GM19328 (cell line): ENCODE data around the gene CHST3.
"Not testable (repeated sequence)": the region's sequence is repeated elsewhere in the genome, so short reads cannot be mapped to it uniquely, and the experiment has no call there.

Experiments
- ATAC-seq: cut with Tn5 transposase; IDR thresholded peaks from one replicate; pipeline ENCODE4 v1.9.1; 2021; ENCODE audit warnings: mild to moderate bottlenecking, moderate library complexity; ENCODE audit not compliant: unreplicated experiment

The CHST3 gene

DNA sequence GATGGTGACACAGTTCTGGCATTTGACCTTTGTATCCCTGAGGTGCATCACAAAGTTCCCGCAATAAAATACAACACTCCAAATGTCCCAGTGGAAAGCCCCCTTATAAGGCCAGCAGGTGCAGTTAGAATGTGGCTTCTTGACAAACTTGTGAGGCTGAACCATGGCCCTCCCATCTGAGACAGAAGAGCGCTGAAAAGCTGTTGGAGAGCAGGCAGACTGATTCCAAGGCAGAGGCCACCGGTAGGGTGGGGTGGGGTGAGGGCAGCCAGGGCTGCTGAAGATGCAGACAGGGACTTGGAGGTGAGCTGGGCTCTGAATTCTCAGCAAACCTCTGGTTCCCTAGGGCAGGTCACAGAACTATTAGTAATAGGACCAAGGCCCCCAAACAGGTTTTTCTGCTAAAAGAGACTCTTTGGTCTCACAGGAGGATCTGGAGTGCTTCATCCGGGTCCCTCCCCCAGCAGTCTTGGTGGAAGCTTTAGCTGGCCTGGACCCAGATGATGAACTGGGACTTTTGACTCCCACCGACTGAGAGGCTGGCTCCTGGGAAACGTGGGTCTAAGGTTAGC is 15.6 kb upstream of the CHST3 start:
- no peak for ATAC-seq

DNA sequence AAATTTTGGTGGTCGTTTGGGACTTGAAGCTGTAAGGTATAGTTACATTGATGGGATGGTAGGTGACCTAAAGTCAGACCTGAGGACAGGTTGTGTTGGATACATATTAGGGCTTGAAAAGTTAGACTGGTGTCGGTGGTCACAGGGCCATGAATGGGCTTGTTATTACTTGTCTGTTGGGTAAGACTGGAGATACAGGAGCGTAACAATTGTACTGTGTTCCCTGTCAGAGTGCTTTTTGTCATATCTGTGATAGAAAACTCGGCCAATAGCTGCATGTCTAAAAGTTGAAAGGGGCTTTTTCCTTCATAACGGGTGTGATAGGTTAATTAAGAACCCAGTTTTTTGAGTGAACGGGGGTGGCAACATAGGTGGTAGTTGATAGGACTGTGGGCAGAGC is 13.5 kb upstream of the CHST3 start:
- ATAC-seq, result no peak

DNA sequence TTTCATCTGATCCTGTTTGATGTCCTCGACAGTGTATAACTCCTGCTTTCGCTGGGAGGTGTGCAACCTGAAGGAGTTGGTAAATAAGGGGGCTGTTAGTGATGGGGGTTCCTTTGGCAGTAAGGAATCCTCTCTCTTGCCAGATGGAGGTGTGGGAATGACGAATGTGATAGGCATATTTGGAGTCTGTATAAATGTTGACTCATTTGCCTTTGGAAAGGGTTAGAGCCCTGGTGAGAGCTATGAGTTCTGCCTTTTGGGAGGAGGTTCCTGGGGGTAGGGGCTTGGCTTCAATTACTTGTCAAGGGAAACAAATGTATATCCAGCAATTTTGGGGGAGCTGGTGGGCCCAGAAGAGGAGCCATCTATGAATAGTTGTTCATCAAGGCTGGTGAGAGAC is 11.4 kb upstream of the CHST3 start:
- ATAC-seq, result no peak

DNA sequence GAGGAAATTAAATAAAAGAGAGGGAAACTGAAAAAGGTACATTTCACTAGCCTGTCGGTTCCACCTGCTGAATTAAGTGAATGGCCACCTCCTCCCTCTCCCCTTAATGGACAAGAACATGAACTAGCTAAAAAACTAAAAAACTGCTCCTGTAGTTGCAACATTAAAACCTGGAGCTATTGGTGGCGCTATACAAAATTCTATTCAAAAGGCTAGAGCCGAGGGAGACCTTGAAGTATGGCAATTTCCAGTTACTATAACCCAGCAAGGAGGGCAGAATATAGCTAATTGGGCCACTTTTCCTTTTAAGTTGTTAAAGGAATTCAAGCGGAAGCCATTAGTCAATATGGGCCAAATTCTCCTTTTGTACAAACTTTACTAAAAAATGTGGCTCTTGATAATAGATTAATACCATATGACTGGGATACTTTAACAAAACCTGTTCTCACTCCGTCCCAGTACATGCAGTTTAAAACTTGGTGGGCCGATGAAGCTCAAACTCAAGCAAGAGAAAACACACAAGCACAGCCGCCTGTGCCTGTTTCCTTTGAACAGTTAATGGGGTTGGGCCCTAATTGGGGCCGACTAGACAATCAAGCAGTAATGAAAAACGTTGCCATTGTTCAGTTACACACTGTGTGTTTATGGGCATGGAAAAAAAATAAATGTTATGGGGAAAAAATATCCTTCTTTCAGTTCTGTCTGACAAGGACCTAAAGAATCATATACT is 6.5 kb upstream of the CHST3 start:
- no peak for ATAC-seq

DNA sequence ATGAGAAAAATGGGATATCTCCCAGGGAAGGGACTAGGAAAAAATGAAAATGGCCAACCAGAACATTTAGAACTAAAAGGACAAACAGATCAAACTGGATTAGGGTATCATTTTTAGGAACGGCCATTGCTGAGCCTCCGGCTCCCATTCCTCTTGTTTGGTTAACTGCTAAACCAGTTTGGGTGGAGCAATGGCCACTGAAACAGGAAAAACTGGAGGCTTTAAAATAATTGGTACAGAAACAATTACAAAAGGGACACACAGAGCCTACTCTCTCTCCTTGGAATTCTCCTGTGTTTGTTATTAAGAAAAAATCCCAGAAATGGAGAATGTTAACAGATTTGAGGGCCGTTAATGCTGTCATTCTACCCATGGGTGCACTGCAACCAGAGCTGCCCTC is 4.7 kb upstream of the CHST3 start:
- no peak for ATAC-seq

DNA sequence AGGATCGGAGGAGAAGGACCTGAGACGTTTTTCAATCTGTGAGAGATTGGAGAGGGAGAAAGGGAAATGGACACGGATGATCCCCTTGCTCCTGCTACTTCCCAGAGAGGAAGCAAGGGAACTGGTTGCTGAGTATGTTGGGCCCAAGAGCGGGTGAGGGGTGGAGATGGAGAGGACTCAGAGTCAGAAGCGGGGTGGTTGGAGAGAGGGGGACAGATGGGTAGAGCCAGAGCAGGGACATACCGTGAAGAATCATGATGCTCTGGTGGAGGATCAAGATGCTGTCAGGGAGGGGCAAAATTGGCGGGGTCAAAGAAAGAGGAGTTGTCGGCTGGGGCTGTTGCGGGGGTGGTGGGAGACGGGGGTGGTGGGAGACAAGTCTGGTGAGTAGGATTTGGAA is 2.4 kb upstream of the CHST3 start:
- ATAC-seq, result no peak

DNA sequence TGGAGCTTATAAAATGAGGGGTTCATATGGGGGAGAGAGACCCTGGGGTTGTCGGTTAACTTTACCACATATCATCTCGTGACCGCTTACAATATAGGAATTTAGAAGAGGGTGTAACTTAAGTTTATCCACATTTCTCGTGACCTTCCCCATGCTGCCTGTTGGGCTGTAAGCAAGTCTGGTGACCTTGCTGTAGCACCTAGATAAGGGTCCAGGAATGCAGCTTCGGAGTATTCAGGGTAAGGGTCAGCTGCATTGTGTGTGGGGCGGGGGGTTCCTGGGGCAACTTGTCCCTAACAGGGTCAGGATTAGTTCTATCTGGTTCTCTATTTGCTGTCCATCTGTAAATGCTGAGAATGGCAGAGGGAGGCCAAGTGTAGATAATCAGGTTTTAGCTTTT is 1.3 kb upstream of the CHST3 start:
- ATAC-seq, result no peak

DNA sequence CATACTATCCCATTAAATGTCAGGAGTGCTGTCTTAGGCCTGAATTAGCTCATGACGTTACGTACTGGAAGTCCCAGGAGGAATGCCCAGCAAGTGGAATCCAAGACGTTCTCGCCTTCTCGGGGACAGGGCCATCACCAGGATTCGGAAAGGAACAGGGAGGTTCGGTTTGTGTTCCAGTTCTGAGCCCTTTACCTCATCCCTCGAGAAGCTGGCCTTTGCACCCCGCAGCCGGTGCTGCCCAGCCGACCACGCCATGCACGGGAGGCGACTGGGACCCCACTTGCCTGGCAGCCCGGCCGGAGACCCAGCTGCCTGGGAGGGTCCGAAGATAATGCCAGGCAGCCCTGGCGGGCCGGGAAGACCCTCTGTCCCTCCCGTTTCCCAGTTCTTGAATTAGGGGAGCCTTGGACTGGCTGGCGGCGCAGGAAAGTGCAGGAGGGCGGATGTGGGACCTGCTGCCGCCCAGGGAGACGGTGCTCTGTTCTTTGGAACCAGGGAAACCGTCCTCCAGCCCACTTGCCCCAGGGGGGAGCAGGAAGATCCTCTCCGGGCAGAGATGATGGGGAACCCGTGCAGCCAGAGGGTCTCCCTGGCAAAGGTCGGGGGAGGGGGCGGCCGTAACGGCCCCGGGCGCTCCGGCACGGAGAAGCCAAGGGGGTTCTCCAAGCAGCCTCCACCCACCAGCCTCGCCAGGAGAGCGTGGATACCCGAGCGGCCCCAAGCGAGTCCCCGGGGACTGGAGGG is 671 bp upstream of the CHST3 start:
- no peak for ATAC-seq

DNA sequence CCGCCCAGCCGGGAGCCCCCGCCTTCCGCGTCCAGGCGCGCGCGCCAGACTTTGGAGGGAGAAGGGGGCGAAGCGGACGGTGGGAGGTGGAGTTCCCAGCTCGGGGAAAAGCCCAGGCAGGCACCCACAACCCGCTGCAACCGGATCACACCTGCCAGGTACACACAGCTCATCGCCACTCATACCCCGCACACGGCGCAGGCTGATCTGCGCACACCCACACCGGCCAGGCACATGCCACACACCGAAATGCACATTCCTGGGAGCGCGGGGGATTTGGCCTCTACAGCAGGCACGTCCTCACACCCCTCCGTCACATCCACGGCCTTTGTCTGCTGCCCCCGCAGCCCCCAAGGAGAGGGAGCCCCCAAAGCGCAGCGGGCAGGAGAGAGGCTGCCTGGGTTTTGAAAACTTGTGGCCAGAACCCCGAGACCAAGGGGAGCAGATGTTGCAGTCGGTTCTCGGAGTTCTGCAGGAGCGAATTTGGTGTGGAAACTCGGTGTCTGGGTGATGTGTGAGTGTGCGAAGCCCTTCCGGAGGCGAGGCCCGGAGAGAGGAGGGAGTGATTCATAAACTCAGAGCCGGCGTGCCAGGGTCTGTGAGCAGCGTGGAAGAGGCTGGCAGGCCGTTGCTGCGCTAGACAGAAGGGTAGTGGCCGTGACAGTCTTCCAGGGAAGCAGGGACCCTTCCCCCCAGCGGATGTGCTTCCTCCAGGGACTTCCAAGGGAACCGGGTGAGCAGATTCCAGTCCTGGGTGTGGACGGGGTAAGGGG is 734 bp downstream of the CHST3 start:
- ATAC-seq, result no peak

DNA sequence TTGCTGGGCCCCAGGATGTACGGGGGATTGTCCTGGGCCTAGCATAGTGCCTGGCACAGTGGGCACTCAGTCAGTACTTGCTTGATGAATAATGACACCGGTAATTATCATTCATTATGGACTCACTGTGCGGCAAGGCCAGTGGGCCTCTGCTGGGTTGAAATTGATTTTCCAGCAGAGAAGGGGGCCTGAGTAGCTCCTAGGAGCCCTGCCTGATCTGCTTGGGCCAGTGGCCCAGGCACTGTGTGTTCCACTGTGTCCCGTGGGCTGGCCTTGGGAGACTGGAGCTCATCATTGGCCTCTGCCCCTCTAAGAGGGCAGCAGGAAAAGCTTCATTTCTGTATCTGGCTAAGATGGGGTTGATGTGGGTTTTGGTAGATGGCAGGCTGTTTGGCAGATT is 1.4 kb downstream of the CHST3 start:
- ATAC-seq, result no peak

DNA sequence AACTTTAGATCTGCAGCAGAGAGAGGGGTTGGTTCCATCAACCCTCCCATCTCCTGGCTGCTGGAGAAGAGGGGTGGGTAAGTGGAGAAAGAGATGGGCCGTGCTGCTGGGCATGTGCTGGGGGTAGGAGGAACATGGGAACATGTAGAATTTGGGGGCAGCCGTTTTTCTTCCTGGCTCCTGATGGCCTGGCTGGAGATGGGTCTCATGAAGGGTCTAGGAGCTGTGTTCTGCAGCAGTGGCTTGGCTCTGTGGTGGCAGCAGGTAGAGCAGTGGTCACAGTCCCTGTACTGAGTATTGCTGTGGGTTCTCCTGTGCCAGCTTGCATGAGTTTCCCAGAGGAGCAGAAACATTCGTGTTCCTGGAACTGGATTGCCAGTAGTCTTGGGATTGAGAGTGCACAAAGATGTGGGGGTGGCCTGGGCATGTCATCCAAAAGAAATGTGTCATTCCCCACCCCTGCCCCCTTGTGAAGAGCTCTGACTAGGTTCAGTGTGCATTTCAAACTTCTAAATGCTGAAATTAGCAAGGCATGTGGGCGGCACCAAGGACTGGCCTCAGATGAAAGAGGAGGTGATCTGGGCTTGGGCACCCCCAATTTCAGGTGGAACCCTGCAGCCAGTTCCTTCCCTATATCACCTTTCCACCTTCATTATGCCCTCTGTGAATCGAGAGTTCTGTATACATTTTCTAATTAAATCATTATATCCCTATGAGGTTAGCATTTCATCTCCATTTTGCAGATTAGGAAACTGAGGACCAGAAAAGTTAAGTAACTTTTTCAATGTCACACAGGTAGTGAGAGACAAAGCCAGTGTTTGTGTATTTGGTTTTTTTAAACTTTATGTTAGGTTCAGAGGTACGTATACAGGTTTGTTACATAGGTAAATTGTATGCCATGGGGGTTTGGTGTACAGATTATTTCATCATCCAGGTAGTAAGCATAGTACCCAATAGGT is 2.1 kb downstream of the CHST3 start:
- ATAC-seq, result no peak

DNA sequence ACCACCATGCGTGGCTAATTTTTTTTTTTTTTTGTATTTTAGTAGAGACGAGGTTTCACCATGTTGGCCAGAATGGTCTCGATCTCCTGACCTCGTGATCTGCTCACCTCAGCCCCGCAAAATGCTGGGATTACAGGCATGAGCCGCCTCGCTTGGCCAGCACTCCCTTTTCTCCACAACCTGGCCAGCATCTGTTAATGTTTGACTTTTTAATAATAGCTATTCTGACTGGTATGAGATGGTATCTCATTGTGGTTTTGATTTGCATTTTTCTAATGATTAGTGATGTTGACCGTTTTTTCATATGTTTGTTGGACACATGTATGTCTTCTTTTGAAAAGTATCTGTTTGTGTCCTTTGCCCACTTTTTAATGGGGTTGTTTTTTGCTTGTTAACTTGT is 3.8 kb downstream of the CHST3 start:
- ATAC-seq, result not testable (repeated sequence)

DNA sequence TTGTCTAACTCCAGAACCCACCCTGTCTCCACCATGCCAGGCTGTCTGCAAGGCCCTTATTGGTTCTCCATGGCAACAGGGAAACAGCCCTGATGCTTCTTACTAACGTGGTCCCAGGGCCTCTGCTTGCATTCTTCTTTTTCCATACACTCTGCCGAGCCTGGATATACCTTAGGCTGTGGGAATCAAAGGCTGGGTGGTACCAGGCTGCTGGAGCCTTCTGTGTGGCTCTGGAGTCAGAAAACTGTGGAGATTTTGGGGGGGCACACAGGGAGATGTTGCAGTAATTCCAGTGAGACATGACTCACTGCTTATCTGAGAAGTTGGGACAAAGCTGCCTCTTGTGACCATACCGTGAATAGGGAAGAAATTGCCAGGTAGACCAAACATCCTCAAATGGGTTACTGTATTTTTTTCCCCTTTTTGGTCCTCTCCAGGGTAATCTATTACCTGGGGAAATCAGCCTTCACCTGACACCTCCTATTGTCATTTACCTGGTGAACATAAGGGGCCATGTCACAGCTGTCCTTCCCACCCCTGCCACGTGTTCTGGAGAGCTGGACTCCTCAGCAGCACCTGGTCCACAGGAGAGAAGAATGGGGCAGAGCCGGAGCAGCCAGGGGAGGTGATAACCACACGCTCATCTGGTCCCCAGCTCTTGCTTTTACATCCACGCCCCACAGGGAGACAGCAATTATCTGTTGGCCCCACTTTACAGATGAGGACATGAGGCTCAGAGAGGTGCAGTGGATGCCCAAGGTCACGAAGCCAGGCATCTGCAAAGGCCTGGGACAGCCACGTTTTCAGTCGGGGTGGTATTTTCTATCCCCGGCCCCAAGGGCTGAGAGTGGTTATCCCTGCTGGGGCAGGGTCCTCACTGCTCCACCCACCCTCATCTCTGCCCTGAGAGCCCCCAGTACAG is 4.6 kb downstream of the CHST3 start:
- no peak for ATAC-seq

DNA sequence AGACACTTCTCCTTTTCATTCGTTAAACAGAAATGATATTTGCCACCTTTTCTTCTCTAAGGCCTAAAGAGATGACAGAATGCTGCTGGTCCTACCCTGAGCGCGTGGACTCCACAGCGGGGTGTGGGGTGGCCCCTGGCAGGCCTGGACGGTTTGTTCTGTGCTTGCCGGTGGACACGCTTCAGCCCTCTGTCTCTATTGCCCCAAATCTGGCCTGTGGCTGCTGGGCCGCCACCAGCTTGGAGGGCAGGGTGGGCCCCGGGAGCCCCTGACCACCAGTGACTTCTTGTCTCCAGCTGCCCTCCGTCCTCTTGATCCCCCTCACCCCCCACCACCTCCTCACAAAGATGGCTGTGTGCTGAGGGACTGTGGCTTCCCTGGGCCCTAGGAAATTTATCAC is 5.7 kb downstream of the CHST3 start:
- no peak for ATAC-seq

DNA sequence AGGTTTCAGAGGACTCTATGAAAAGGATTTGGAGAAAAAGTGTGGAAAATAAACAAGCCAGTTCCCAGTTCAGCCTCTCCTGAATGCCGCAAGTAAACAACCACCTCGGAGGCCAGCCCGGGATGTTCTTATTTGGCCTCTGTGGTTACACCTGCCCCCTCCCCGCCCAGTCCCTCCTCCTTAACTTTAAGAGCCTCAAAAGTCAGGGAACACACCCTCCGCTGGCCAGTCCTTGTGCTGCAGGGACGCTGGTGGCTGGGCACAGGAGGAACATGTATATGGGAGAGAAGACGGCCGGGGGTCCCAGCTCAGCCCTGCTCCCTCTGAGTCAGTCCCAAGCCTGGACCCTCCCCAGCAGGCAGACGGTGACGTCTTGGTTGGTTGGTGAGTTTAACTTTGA is 6.1 kb downstream of the CHST3 start:
- no peak for ATAC-seq

DNA sequence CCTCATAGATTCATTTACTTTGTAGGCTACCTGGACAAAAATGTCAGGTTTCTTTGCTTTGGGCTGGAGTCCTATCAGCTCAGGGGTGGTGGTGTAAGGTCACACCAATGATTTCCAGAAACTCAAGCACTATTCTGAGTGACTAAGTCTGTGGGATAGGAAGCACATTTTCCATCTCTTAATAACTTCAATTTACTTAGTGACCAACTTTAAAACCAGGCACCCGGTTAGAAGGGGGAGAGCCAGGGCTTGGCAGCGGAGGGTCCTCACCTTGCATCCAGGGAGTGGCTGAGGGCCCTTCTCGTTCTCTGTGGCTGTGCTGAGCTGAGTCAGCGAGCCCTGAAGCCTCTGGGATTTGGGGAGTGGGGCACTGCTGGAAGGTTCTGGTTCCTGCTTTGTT is 6.7 kb downstream of the CHST3 start:
- ATAC-seq, result no peak

DNA sequence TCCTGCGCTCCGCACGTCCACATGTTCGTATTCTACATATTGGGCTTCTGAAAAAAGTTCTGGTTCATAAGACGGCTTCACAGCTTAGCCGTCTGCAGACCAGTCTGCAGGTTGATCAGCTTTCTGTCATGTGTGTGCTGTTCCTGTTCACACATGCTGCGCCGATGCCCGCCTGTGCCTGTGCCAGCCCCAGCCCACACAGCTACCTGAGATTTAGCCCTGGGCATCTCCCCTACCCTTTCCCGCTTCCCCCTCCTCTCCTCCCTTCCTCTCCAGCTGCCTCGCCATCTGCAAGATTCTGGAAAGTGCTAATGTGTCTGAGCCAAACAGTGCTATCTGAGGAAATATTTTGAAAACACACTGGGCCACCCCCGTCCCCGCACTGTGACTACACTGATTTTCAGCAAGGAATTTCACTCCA is 7.1 kb downstream of the CHST3 start:
- ATAC-seq, result no peak

DNA sequence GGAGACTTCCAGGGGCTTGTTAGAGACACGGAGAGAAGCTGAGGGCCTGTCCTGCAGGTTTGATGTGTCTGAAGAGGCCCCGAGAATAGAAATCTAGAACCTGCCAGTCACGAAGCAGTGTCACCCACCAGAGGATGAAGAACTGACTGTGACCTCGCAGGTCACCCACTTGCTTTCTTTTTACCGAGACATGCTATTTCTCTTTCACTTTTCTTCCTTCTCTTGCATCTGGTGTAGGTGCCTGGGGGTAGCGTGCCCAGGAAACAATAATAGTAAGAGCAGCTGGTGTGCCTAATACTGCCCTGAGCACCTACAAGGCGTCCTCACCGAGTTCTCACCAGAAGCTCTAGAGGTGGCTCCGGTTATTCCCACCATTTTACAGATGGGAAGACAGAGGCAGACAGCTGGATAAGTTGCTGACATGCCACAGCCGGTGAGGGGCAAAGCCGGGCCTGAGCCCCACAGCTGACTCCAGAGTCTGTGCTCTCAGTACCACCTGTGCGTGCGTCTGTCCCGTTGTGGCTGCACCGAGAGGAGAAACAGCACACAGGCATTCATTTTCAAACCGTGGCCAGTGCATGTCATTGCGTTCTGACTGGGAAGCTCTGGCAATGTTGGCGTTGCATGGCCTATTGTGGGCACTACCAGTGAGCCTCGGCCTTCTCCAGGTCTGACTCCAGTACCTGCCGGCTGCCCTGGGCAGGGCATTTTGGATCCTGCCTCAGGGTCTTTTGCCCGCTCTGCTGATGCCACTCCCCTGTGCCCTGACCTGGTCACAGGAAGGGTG is 7.8 kb downstream of the CHST3 start:
- no peak for ATAC-seq
